HCT116 (cell line): ENCODE data around the gene CCDC106. TPM values are rescaled to one million over a fixed set of nuclear protein-coding genes. Genes with fewer than 3 reads are reported as not detected.

ENCODE experiments used
- ATAC-seq: fragments of 200-7000 bp; cut with Tn5 transposase; 2 replicates; pipeline ENCODE4 v1.9.1; 2020; ENCODE audit warnings: mild to moderate bottlenecking, moderate library complexity
- BruUV-seq: library from RNA; stranded (reverse); fragments of 400-500 nt; replicated peaks from 2 replicates; lab custom pipeline; 2021; lab: Mats Ljungman, UMichigan
- CTCF ChIA-PET: fragments of 300-600 bp; sonication (Branson Sonifier 250); formaldehyde crosslinking; loops from one replicate; lab custom pipeline; 2021; ENCODE audit warnings: antibody characterized with exemption; lab: Charles Lee
- POLR2A ChIA-PET: fragments of 300-600, 350-600 bp; sonication (Branson Sonifier 250); formaldehyde crosslinking; loops from one replicate; lab custom pipeline; 2021; ENCODE audit warnings: antibody characterized with exemption; lab: Charles Lee
- RAD21 ChIA-PET, 2 experiments: fragments of 300-600 bp; sonication (Branson Sonifier 250); formaldehyde crosslinking; loops; one replicate each; lab custom pipeline; 2023; ENCODE audit warnings: low total read pairs in 2 of 2; ENCODE audit not compliant: uncharacterized antibody in 2 of 2, unreplicated experiment in 2 of 2, low non-redundant PET in 1 of 2; lab: Charles Lee
- DNase-seq: peaks from one replicate; pipeline ENCODE4 v3.0.0-alpha.2; 2010; ENCODE audit warnings: low read depth, low spot score
- H2AFZ ChIP-seq: fragments of 200-600 bp; shearing (Covaris generic), sonication (generic); 2 replicates; pipeline ENCODE4 v1.6.1; 2017; ENCODE audit warnings: low read depth, mixed run types, mixed read lengths, antibody characterized with exemption, low read length; ENCODE audit not compliant: poor library complexity, severe bottlenecking
- H3K27ac ChIP-seq: 2 replicates; pipeline ENCODE4 v1.5.1; 2012; ENCODE audit warnings: low read depth, low read length
- H3K27me3 ChIP-seq: fragments of 200-600 bp; sonication (generic); 2 replicates; pipeline ENCODE4 v1.6.1; 2016; ENCODE audit warnings: mixed run types, low read length, mixed read lengths; ENCODE audit not compliant: insufficient read depth
- H3K36me3 ChIP-seq, 2 experiments: fragments of 200-500 bp in 1 of 2; fragments of 200-600 bp in 1 of 2; sonication (Bioruptor generic) in 1 of 2; sonication (generic) in 1 of 2; 2 replicates each; pipeline versions ENCODE4 v1.5.1 to v1.6.1; 2014 to 2016; ENCODE audit warnings: low read length in 2 of 2, inconsistent platforms in 1 of 2, mixed read lengths in 1 of 2, mixed run types in 1 of 2; ENCODE audit not compliant: insufficient read depth in 2 of 2, control insufficient read depth in 1 of 2
- H3K4me1 ChIP-seq, 2 experiments: fragments of 200-600 bp in 1 of 2; sonication (generic) in 1 of 2; 2 replicates each; pipeline versions ENCODE4 v1.5.1 to v1.6.1; 2012 to 2017; ENCODE audit warnings: low read length in 2 of 2, inconsistent platforms in 1 of 2, mild to moderate bottlenecking in 1 of 2, mixed read lengths in 1 of 2, mixed run types in 1 of 2, moderate library complexity in 1 of 2; ENCODE audit not compliant: insufficient read depth in 2 of 2, control insufficient read depth in 1 of 2
- H3K4me2 ChIP-seq: fragments of 200-600 bp; sonication (generic); 2 replicates; pipeline ENCODE4 v1.6.1; 2017; ENCODE audit warnings: mixed run types, low read length, mixed read lengths
- H3K4me3 ChIP-seq, 2 experiments: fragments of 200-600 bp in 1 of 2; sonication (generic) in 1 of 2; replicated peaks in 1 of 2; 2 replicates each; pipeline ENCODE4 v1.5.1; 2011 to 2016; ENCODE audit warnings: low read length in 2 of 2, control low read depth in 1 of 2, low read depth in 1 of 2, mild to moderate bottlenecking in 1 of 2, mixed read lengths in 1 of 2, mixed run types in 1 of 2
- H3K79me2 ChIP-seq: fragments of 200-600 bp; sonication (generic); 2 replicates; pipeline ENCODE4 v1.6.1; 2017; ENCODE audit warnings: mild to moderate bottlenecking, mixed run types, low read length, moderate library complexity, mixed read lengths; ENCODE audit not compliant: insufficient read depth
- H3K9ac ChIP-seq: fragments of 200-600 bp; sonication (generic); 2 replicates; pipeline ENCODE4 v1.6.1; 2016; ENCODE audit warnings: low read length, mixed read lengths
- H3K9me2 ChIP-seq: fragments of 200-600 bp; sonication (generic), shearing (Covaris generic); 2 replicates; pipeline ENCODE4 v1.6.1; 2017; ENCODE audit warnings: mixed run types, mild to moderate bottlenecking, moderate library complexity; ENCODE audit not compliant: insufficient read depth
- H3K9me3 ChIP-seq, 2 experiments: fragments of 200-500 bp in 1 of 2; fragments of 200-600 bp in 1 of 2; sonication (Bioruptor generic) in 1 of 2; sonication (generic) in 1 of 2; 2 replicates each; pipeline ENCODE4 v1.6.1; 2014 to 2017; ENCODE audit warnings: low read length in 2 of 2, mixed read lengths in 2 of 2, inconsistent platforms in 1 of 2, low read depth in 1 of 2, mild to moderate bottlenecking in 1 of 2, mixed run types in 1 of 2, moderate library complexity in 1 of 2; ENCODE audit not compliant: control insufficient read depth in 1 of 2, insufficient read depth in 1 of 2
- H4K20me1 ChIP-seq: fragments of 200-600 bp; sonication (generic), shearing (Covaris generic); 2 replicates; pipeline ENCODE4 v1.6.1; 2017; ENCODE audit warnings: mixed run types, mild to moderate bottlenecking, moderate library complexity; ENCODE audit not compliant: insufficient read depth
- CBX3 ChIP-seq: IDR thresholded peaks from 2 replicates; pipeline ENCODE4 v1.6.1; 2012; ENCODE audit warnings: low read depth
- EGR1 ChIP-seq: IDR thresholded peaks from 2 replicates; pipeline ENCODE4 v1.6.1; 2012; ENCODE audit warnings: low read depth
- EZH2 ChIP-seq: fragments of 200-600 bp; sonication (generic); IDR thresholded peaks from 2 replicates; pipeline ENCODE4 v1.6.1; 2017; ENCODE audit warnings: antibody characterized with exemption, mixed run types
- FOSL1 ChIP-seq: IDR thresholded peaks from 2 replicates; pipeline ENCODE4 v1.6.1; 2012; ENCODE audit warnings: low read depth
- JUND ChIP-seq: IDR thresholded peaks from 2 replicates; pipeline ENCODE4 v1.6.1; 2012
- MAX ChIP-seq: IDR thresholded peaks from 2 replicates; pipeline ENCODE4 v1.6.1; 2012
- POLR2A ChIP-seq: IDR thresholded peaks from 2 replicates; pipeline ENCODE4 v1.7.0; 2011; ENCODE audit warnings: borderline replicate concordance; ENCODE audit not compliant: insufficient read depth, insufficient read length; ENCODE audit errors: extremely low read depth
- POLR2AphosphoS5 ChIP-seq: IDR thresholded peaks from 2 replicates; pipeline ENCODE4 v1.6.1; 2011; ENCODE audit warnings: mild to moderate bottlenecking, low read depth, low read length, moderate library complexity
- RAD21 ChIP-seq: IDR thresholded peaks from 2 replicates; pipeline ENCODE4 v1.6.1; 2012; ENCODE audit warnings: low read depth, mild to moderate bottlenecking
- SP1 ChIP-seq: IDR thresholded peaks from 2 replicates; pipeline ENCODE4 v1.6.1; 2012; ENCODE audit warnings: low read depth
- SRF ChIP-seq: IDR thresholded peaks from 2 replicates; pipeline ENCODE4 v1.6.1; 2012; ENCODE audit warnings: low read depth
- TCF7L2 ChIP-seq: IDR thresholded peaks from 2 replicates; pipeline ENCODE4 v1.7.0; 2011; ENCODE audit warnings: borderline replicate concordance, inconsistent platforms; ENCODE audit not compliant: insufficient read depth, insufficient read length; ENCODE audit errors: extremely low read depth
- YY1 ChIP-seq: IDR thresholded peaks from 2 replicates; pipeline ENCODE4 v1.6.1; 2011; ENCODE audit warnings: low read length, low read depth, moderate library complexity, mild to moderate bottlenecking; ENCODE audit not compliant: insufficient replicate concordance; ENCODE audit errors: extremely low read depth
- ZBTB33 ChIP-seq: IDR thresholded peaks from 2 replicates; pipeline ENCODE4 v1.6.1; 2011; ENCODE audit warnings: mild to moderate bottlenecking, low read length, moderate library complexity; ENCODE audit not compliant: insufficient replicate concordance; ENCODE audit errors: extremely low read depth
- ZFX ChIP-seq: fragments of 450-650 bp; IDR thresholded peaks from 2 replicates; pipeline ENCODE4 v1.6.1; 2017
- intact Hi-C: fragments of 100-400 bp; cut with micrococcal nuclease; formaldehyde crosslinking; loops from 2 replicates; pipeline ENCODE4 v1.10.0; 2022
- total RNA-seq: library from RNA; stranded (reverse); gene quantifications from one replicate; pipeline ENCODE4 v1.2.1, GENCODE V29; 2021; ENCODE audit not compliant: unreplicated experiment

The CCDC106 gene
- total RNA-seq, 1 experiment from 2014 or later = 1.0 TPM

GRCh38 chr19:55692681-55693081 lies 44.7 kb downstream of the CCDC106 start:
- Histone ChIP-seq H3K9me2 (no peaks in the 10 kb centered on the region), H3K4me1 (no peaks in the 10 kb centered on the region), H3K9me3 (no peaks in the 10 kb centered on the region), H4K20me1 (no peaks in the 10 kb centered on the region), H3K27ac (no peak overlapping the region), H3K36me3 (peaks cover 29 to 31% of the 10 kb centered on the region in 2 experiments; a peak in 3 of 4 replicates), H3K4me3 (no peak overlapping the region), H3K27me3 (no peaks in the 10 kb centered on the region), H3K4me2 (no peak overlapping the region), H2AFZ (no peak overlapping the region), H3K79me2 (peaks cover 3% of the 10 kb centered on the region; the same call in 1 of the 2 replicates), H3K9ac (no peak overlapping the region)
- RAD21 ChIA-PET = no interaction called here
- intact Hi-C loops = no loop called here
- DNase-seq = no peak
- ATAC-seq = no peak
- CTCF ChIA-PET = no interaction called here
- POLR2A ChIA-PET = no interaction called here
- no peak for TF ChIP-seq MAX
- no peak for TF ChIP-seq ZFX
- TF ChIP-seq FOSL1 = no peak
- TF ChIP-seq SRF = no peak
- no peak for TF ChIP-seq EZH2
- no peak for TF ChIP-seq SP1
- no peak for TF ChIP-seq RAD21
- TF ChIP-seq POLR2AphosphoS5 = no peak
- TF ChIP-seq JUND = no peak
- no peak for TF ChIP-seq POLR2A
- no peak for TF ChIP-seq YY1
- no peak for TF ChIP-seq ZBTB33
- TF ChIP-seq CBX3 = no peak
- no peak for TF ChIP-seq EGR1
- no peak for TF ChIP-seq TCF7L2
- no TSS peak for BruUV-seq
